Measurements from ENCODE around the gene IGFBP5.

GRCh38 chr2:216736326-216736725 is 41.0 kb upstream of the IGFBP5 start:
- TF ChIP-seq POLR2A (IDR thresholded peaks at IDR 0.05), result no peak
- no peak for TF ChIP-seq CTCF (IDR thresholded peaks at IDR 0.05)
